Liver (tissue), 9 donors: ENCODE results near the gene OR7C2. TPM values are rescaled to one million over a fixed set of nuclear protein-coding genes. Genes with fewer than 3 reads are reported as not detected.

Experiments
- DNase-seq: peaks from one replicate; pipeline ENCODE4 v3.0.0-alpha.2; 2017; ENCODE audit warnings: low spot score
- H3K27ac ChIP-seq, 2 donors: one replicate each; pipeline ENCODE4 v1.7.0; 2013; ENCODE audit warnings: inconsistent platforms in 2 of 2, low read length in 2 of 2, control low read depth in 1 of 2, low read depth in 1 of 2, mild to moderate bottlenecking in 1 of 2
- H3K27me3 ChIP-seq, 4 donors: one replicate each; pipeline versions ENCODE4 v1.6.1 to v1.7.0; 2013; ENCODE audit warnings: low read length in 3 of 4, inconsistent platforms in 1 of 4, mild to moderate bottlenecking in 1 of 4, moderate library complexity in 1 of 4; ENCODE audit not compliant: control insufficient read depth in 4 of 4, insufficient read depth in 4 of 4
- H3K36me3 ChIP-seq, 4 donors: one replicate each; pipeline versions ENCODE4 v1.6.1 to v1.7.0; 2013; ENCODE audit warnings: low read length in 3 of 4, mild to moderate bottlenecking in 3 of 4, low read depth in 1 of 4, moderate library complexity in 1 of 4; ENCODE audit not compliant: control insufficient read depth in 4 of 4, insufficient read depth in 3 of 4
- H3K4me1 ChIP-seq, 4 donors: one replicate each; pipeline versions ENCODE4 v1.6.1 to v1.7.0; 2013; ENCODE audit warnings: low read length in 3 of 4, mild to moderate bottlenecking in 3 of 4, moderate library complexity in 1 of 4; ENCODE audit not compliant: control insufficient read depth in 4 of 4, insufficient read depth in 4 of 4
- H3K4me3 ChIP-seq, 3 donors: one replicate each; pipeline versions ENCODE4 v1.6.1 to v1.7.0; 2013; ENCODE audit warnings: low read length in 3 of 3, control low read depth in 1 of 3, low read depth in 1 of 3, mild to moderate bottlenecking in 1 of 3
- H3K9ac ChIP-seq, 2 donors: one replicate each; pipeline ENCODE4 v1.7.0; 2013; ENCODE audit warnings: low read length in 2 of 2, mild to moderate bottlenecking in 2 of 2, moderate library complexity in 2 of 2, control low read depth in 1 of 2, low read depth in 1 of 2
- H3K9me3 ChIP-seq, 4 donors: one replicate each; pipeline versions ENCODE4 v1.6.1 to v1.7.0; 2013; ENCODE audit warnings: low read length in 3 of 4; ENCODE audit not compliant: control insufficient read depth in 4 of 4
- EGR1 ChIP-seq, 2 donors: IDR thresholded peaks; 2 replicates each; pipeline ENCODE4 v1.6.1; 2016 to 2018; ENCODE audit warnings: antibody characterized with exemption in 2 of 2, low read depth in 2 of 2
- FOXA1 ChIP-seq: IDR thresholded peaks from 2 replicates; pipeline ENCODE4 v1.6.1; 2016; ENCODE audit warnings: antibody characterized with exemption
- FOXA2 ChIP-seq: IDR thresholded peaks from 2 replicates; pipeline ENCODE4 v1.6.1; 2016; ENCODE audit warnings: antibody characterized with exemption
- GABPA ChIP-seq, 2 donors: IDR thresholded peaks in 1 of 2; conservative IDR thresholded peaks in 1 of 2; 2 replicates each; pipeline ENCODE4 v1.6.1; 2016; ENCODE audit warnings: antibody characterized with exemption in 2 of 2, mild to moderate bottlenecking in 1 of 2, moderate library complexity in 1 of 2
- HNF4A ChIP-seq, 2 donors: conservative IDR thresholded peaks; 2 replicates each; pipeline ENCODE4 v1.6.1; 2016; ENCODE audit warnings: antibody characterized with exemption in 2 of 2, mild to moderate bottlenecking in 2 of 2
- HNF4G ChIP-seq: IDR thresholded peaks from 2 replicates; pipeline ENCODE4 v1.6.1; 2016; ENCODE audit warnings: antibody characterized with exemption
- JUND ChIP-seq, 2 donors: IDR thresholded peaks; 2 replicates each; pipeline ENCODE4 v1.6.1; 2016; ENCODE audit warnings: antibody characterized with exemption in 2 of 2
- NR2F2 ChIP-seq: IDR thresholded peaks from 2 replicates; pipeline ENCODE4 v1.6.1; 2016; ENCODE audit warnings: antibody characterized with exemption
- RXRA ChIP-seq, 2 donors: IDR thresholded peaks; 2 replicates each; pipeline ENCODE4 v1.6.1; 2017 to 2018; ENCODE audit warnings: antibody characterized with exemption in 2 of 2, mild to moderate bottlenecking in 1 of 2
- SP1 ChIP-seq: IDR thresholded peaks from 2 replicates; pipeline ENCODE4 v1.6.1; 2018; ENCODE audit warnings: antibody characterized with exemption, mild to moderate bottlenecking
- TAF1 ChIP-seq: conservative IDR thresholded peaks from 2 replicates; pipeline ENCODE4 v1.6.1; 2016; ENCODE audit warnings: antibody characterized with exemption, mild to moderate bottlenecking
- YY1 ChIP-seq: IDR thresholded peaks from 2 replicates; pipeline ENCODE4 v1.6.1; 2016; ENCODE audit warnings: antibody characterized with exemption, mild to moderate bottlenecking
- WGBS: extraction: QIAGEN DNeasy Blood & Tissue Kit; methylation state at CpG from one replicate; pipeline ENCODE4 v1.1.7; 2013; 5-methylcytosine and 5-hydroxymethylcytosine counted together
- polyA plus RNA-seq, 2 donors: library from polyadenylated mRNA; stranded (reverse) in 1 of 2; unstranded in 1 of 2; fragments of 200-250 nt in 1 of 2; fragments of >200 nt in 1 of 2; fragmentation: Nextera tagmentation in 1 of 2; extraction: Ambion mirVana in 1 of 2; gene quantifications; one replicate each; pipeline versions ENCODE4 v1.2.1 to v1.2.3, GENCODE V29; 2013 to 2015
- total RNA-seq, 2 donors: library from RNA; depleted of rRNA; stranded (reverse); fragments of >200 nt; gene quantifications; one replicate each; pipeline ENCODE4 v1.2.3, GENCODE V29; 2014
- TF ChIP-seq, protein P1 (sequence below): fragments of 150-350 bp; IDR thresholded peaks from 2 replicates; pipeline ENCODE4 v1.5.1; 2017; ENCODE audit warnings: improper control_type of control experiment, low read depth, low read length; ENCODE audit not compliant: missing input control
- TF ChIP-seq, protein P2 (sequence below): IDR thresholded peaks from 2 replicates; pipeline ENCODE4 v1.6.1; 2016; ENCODE audit warnings: antibody characterized with exemption, mild to moderate bottlenecking
- TF ChIP-seq, protein P3 (sequence below): IDR thresholded peaks from 2 replicates; pipeline ENCODE4 v1.6.1; 2016; ENCODE audit warnings: antibody characterized with exemption
- TF ChIP-seq, protein P4 (sequence below): IDR thresholded peaks from 2 replicates; pipeline ENCODE4 v1.6.1; 2016; ENCODE audit warnings: antibody characterized with exemption
- TF ChIP-seq, protein P5 (sequence below): IDR thresholded peaks from 2 replicates; pipeline ENCODE4 v1.6.1; 2016; ENCODE audit warnings: antibody characterized with exemption
- donor health status: healthy.
- donor health status: healthy.
- donor health status: healthy.
- donor health status: healthy.
- donor health status: healthy.

OR7C2 gene
- total and polyA plus RNA-seq, 4 donors: not detected

DNA sequence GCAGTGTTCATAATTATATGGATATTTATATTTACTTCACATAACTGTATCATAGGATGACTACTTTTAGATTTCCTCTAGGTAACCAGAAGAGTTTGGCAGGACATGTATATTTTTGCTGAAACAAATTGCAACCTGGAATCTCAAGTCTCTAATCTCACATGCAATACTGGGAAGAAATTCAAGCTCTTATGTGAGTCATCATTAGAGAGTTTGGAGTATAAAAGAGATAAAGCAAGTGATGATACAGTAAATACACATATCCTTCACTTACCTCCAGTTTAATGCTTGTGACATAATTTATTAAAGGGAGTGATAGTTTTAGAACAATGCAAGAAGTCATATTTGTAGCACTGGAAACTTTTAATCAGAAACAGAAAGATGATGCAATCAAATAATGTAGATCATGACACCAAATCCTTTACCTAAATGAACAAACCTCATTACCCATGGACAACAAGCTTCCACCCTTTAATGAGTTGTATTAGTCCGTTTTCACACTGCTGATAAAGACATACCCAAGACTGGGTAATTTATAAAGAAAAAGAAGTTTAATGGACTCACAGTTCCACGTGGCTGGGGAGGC lies 39.5 kb upstream of the OR7C2 start:
- TF ChIP-seq, protein P1, sequence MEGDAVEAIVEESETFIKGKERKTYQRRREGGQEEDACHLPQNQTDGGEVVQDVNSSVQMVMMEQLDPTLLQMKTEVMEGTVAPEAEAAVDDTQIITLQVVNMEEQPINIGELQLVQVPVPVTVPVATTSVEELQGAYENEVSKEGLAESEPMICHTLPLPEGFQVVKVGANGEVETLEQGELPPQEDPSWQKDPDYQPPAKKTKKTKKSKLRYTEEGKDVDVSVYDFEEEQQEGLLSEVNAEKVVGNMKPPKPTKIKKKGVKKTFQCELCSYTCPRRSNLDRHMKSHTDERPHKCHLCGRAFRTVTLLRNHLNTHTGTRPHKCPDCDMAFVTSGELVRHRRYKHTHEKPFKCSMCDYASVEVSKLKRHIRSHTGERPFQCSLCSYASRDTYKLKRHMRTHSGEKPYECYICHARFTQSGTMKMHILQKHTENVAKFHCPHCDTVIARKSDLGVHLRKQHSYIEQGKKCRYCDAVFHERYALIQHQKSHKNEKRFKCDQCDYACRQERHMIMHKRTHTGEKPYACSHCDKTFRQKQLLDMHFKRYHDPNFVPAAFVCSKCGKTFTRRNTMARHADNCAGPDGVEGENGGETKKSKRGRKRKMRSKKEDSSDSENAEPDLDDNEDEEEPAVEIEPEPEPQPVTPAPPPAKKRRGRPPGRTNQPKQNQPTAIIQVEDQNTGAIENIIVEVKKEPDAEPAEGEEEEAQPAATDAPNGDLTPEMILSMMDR: no peak
- TF ChIP-seq NR2F2: no peak
- TF ChIP-seq FOXA2: no peak
- TF ChIP-seq, protein P2, sequence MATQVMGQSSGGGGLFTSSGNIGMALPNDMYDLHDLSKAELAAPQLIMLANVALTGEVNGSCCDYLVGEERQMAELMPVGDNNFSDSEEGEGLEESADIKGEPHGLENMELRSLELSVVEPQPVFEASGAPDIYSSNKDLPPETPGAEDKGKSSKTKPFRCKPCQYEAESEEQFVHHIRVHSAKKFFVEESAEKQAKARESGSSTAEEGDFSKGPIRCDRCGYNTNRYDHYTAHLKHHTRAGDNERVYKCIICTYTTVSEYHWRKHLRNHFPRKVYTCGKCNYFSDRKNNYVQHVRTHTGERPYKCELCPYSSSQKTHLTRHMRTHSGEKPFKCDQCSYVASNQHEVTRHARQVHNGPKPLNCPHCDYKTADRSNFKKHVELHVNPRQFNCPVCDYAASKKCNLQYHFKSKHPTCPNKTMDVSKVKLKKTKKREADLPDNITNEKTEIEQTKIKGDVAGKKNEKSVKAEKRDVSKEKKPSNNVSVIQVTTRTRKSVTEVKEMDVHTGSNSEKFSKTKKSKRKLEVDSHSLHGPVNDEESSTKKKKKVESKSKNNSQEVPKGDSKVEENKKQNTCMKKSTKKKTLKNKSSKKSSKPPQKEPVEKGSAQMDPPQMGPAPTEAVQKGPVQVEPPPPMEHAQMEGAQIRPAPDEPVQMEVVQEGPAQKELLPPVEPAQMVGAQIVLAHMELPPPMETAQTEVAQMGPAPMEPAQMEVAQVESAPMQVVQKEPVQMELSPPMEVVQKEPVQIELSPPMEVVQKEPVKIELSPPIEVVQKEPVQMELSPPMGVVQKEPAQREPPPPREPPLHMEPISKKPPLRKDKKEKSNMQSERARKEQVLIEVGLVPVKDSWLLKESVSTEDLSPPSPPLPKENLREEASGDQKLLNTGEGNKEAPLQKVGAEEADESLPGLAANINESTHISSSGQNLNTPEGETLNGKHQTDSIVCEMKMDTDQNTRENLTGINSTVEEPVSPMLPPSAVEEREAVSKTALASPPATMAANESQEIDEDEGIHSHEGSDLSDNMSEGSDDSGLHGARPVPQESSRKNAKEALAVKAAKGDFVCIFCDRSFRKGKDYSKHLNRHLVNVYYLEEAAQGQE: no peak
- Histone ChIP-seq H3K4me1 (no peaks in the 10 kb centered on the region), H3K9ac (no peak overlapping the region), H3K27me3 (peaks cover 0 to 8% (median under 1%) of the 10 kb centered on the region in 4 donors), H3K9me3 (peaks cover 0 to 4% (median 0%) of the 10 kb centered on the region in 4 donors), H3K36me3 (no peaks in the 10 kb centered on the region), H3K27ac (no peak overlapping the region), H3K4me3 (no peak overlapping the region)
- 31% methylated on average over 2 of the region's 2 CpGs for WGBS
- no peak for DNase-seq

DNA sequence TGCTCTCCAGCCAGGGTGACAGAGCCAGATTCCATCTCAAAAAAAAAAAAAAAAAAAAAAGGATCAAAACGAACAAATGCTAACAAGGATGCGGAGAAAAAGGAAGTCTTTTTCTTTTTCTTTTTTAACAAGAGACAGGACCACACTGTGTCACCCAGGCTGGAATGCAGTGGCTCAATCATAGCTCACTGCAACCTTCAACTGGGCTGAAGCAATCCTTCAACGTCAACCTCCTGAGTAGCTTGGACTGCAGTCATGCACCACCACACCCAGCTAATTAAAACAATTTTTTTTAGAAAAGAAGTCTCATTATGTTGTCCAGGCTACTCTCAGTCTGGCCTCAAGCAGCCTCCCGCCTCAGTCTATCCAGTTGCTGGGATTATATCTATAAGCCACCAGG lies 34.6 kb upstream of the OR7C2 start:
- H3K4me1 ChIP-seq: no peaks in the 10 kb centered on the region
- TF ChIP-seq EGR1 (IDR thresholded peaks at IDR 0.05; ENCODE audit: low read depth in 2 of 2) (no peak), FOXA1 (no peak), TAF1 (no peak), HNF4G (no peak), HNF4A (conservative IDR thresholded peaks at IDR 0.05) (no peak), YY1 (no peak), FOXA2 (no peak), RXRA (IDR thresholded peaks at IDR 0.05) (no peak), SP1 (no peak), GABPA (IDR thresholded peaks at IDR 0.05 in 1 of 2, conservative IDR thresholded peaks at IDR 0.05 in 1 of 2) (no peak), NR2F2 (no peak), JUND (IDR thresholded peaks at IDR 0.05) (no peak)
- TF ChIP-seq, protein P3, sequence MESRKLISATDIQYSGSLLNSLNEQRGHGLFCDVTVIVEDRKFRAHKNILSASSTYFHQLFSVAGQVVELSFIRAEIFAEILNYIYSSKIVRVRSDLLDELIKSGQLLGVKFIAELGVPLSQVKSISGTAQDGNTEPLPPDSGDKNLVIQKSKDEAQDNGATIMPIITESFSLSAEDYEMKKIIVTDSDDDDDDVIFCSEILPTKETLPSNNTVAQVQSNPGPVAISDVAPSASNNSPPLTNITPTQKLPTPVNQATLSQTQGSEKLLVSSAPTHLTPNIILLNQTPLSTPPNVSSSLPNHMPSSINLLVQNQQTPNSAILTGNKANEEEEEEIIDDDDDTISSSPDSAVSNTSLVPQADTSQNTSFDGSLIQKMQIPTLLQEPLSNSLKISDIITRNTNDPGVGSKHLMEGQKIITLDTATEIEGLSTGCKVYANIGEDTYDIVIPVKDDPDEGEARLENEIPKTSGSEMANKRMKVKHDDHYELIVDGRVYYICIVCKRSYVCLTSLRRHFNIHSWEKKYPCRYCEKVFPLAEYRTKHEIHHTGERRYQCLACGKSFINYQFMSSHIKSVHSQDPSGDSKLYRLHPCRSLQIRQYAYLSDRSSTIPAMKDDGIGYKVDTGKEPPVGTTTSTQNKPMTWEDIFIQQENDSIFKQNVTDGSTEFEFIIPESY: no peak
- TF ChIP-seq, protein P1: no peak
- TF ChIP-seq, protein P2: no peak
- TF ChIP-seq, protein P4, sequence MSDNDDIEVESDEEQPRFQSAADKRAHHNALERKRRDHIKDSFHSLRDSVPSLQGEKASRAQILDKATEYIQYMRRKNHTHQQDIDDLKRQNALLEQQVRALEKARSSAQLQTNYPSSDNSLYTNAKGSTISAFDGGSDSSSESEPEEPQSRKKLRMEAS: no peak
- TF ChIP-seq, protein P5, sequence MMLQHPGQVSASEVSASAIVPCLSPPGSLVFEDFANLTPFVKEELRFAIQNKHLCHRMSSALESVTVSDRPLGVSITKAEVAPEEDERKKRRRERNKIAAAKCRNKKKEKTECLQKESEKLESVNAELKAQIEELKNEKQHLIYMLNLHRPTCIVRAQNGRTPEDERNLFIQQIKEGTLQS: no peak
- no peak for DNase-seq
- no peak overlapping the region for H3K27ac ChIP-seq
- H3K4me3 ChIP-seq: no peak overlapping the region
- H3K9me3 ChIP-seq: peaks cover 0 to 4% (median 0%) of the 10 kb centered on the region in 4 donors
- H3K9ac ChIP-seq: no peak overlapping the region
- H3K36me3 ChIP-seq: no peaks in the 10 kb centered on the region
- H3K27me3 ChIP-seq: peaks cover 0 to 5% (median 0%) of the 10 kb centered on the region in 4 donors
- 69% methylated on average over 4 of the region's 4 CpGs for WGBS
